Stimulated activated CD8-positive, alpha-beta memory T cell treated with anti-CD3 and anti-CD28 coated beads, Interleukin-15, amount 100 ng/mL, for 48 hours (primary cell): ENCODE data around the gene LMO7.

ENCODE experiments used
- DNase-seq, 2 donors: peaks; one replicate each; pipeline ENCODE4 v3.0.0-alpha.2; 2020; ENCODE audit warnings: low read depth in 2 of 2

LMO7 gene

GRCh38 chr13:75801388-75801945 is 165.3 kb downstream of the LMO7 start:
- no peak for DNase-seq

GRCh38 chr13:75802161-75802560 is 166.0 kb downstream of the LMO7 start:
- DNase-seq = no peak

GRCh38 chr13:75803164-75803611 is 167.1 kb downstream of the LMO7 start:
- no peak for DNase-seq

- DNase-seq = no peak
These were observed 167.9 kb downstream of the LMO7 start for GRCh38 chr13:75804054-75804453.

- no peak for DNase-seq
These were observed 168.5 kb downstream of the LMO7 start for GRCh38 chr13:75804605-75805004.

GRCh38 chr13:75806117-75806516 is 170.0 kb downstream of the LMO7 start:
- no peak for DNase-seq

- DNase-seq = no peak
These were observed 175.2 kb downstream of the LMO7 start for GRCh38 chr13:75811361-75811760.

- DNase-seq = no peak
These were observed 175.7 kb downstream of the LMO7 start for GRCh38 chr13:75811841-75812240.

GRCh38 chr13:75812751-75813181 is 176.6 kb downstream of the LMO7 start:
- DNase-seq = no peak

GRCh38 chr13:75813323-75813722 is 177.2 kb downstream of the LMO7 start:
- no peak for DNase-seq

GRCh38 chr13:75818179-75818967 is 182.2 kb downstream of the LMO7 start:
- no peak for DNase-seq

GRCh38 chr13:75818968-75819225 is 182.8 kb downstream of the LMO7 start:
- no peak for DNase-seq

- no peak for DNase-seq
These were observed 189.0 kb downstream of the LMO7 start for GRCh38 chr13:75825161-75825560.

- no peak for DNase-seq
These were observed 189.5 kb downstream of the LMO7 start for GRCh38 chr13:75825594-75825993.

- no peak for DNase-seq
These were observed 190.3 kb downstream of the LMO7 start for GRCh38 chr13:75826391-75826790.

- DNase-seq = no peak
These were observed 193.7 kb downstream of the LMO7 start for GRCh38 chr13:75829830-75830229.

- no peak for DNase-seq
These were observed 194.7 kb downstream of the LMO7 start for GRCh38 chr13:75830842-75831241.

GRCh38 chr13:75831389-75831788 is 195.3 kb downstream of the LMO7 start:
- DNase-seq = no peak

GRCh38 chr13:75832812-75833211 is 196.7 kb downstream of the LMO7 start:
- no peak for DNase-seq

GRCh38 chr13:75836441-75836840 is 200.3 kb downstream of the LMO7 start:
- DNase-seq = no peak

GRCh38 chr13:75838366-75839005 is 202.4 kb downstream of the LMO7 start:
- no peak for DNase-seq

GRCh38 chr13:75839406-75839805 is 203.3 kb downstream of the LMO7 start:
- no peak for DNase-seq

- no peak for DNase-seq
These were observed 205.8 kb downstream of the LMO7 start for GRCh38 chr13:75841905-75842304.
